Glutamatergic neuron (in vitro differentiated cells): ENCODE data around the gene TMPRSS11F. TPM values are rescaled to one million over a fixed set of nuclear protein-coding genes. Genes with fewer than 3 reads are reported as not detected.

ENCODE experiments used
- DNase-seq: peaks from one replicate; pipeline ENCODE4 v3.0.0; 2022
- H3K27ac Mint-ChIP-seq: one replicate; pipeline ENCODE4 v1.8.0; 2020; ENCODE audit warnings: mild to moderate bottlenecking, mixed read lengths, inconsistent platforms; ENCODE audit not compliant: unreplicated experiment
- H3K27me3 Mint-ChIP-seq: one replicate; pipeline ENCODE4 v1.8.0; 2020; ENCODE audit warnings: mild to moderate bottlenecking, moderate library complexity, mixed read lengths, inconsistent platforms; ENCODE audit not compliant: unreplicated experiment
- H3K36me3 Mint-ChIP-seq: one replicate; pipeline ENCODE4 v1.8.0; 2020; ENCODE audit warnings: mild to moderate bottlenecking, mixed read lengths, inconsistent platforms; ENCODE audit not compliant: unreplicated experiment
- H3K4me1 Mint-ChIP-seq: one replicate; pipeline ENCODE4 v1.8.0; 2020; ENCODE audit warnings: mild to moderate bottlenecking, low read depth, mixed read lengths, inconsistent platforms; ENCODE audit not compliant: unreplicated experiment
- H3K4me3 Mint-ChIP-seq: one replicate; pipeline ENCODE4 v1.8.0; 2020; ENCODE audit warnings: mild to moderate bottlenecking, mixed read lengths, inconsistent platforms; ENCODE audit not compliant: unreplicated experiment
- H3K9me3 Mint-ChIP-seq: one replicate; pipeline ENCODE4 v1.8.0; 2020; ENCODE audit warnings: mild to moderate bottlenecking, moderate library complexity, mixed read lengths, inconsistent platforms; ENCODE audit not compliant: unreplicated experiment
- CTCF ChIP-seq: fragments of 200-600 bp; sonication (generic); IDR thresholded peaks from one replicate; pipeline ENCODE4 v1.5.0; 2021; ENCODE audit not compliant: partially characterized antibody, unreplicated experiment
- total RNA-seq: library from RNA; stranded (reverse); fragmentation: NEBNext Ultra II Directional; extraction: Animal tissue kit (Norgen Biotek cat#: 25700); gene quantifications from one replicate; pipeline ENCODE4 v1.2.1, GENCODE V29; 2021; ENCODE audit not compliant: unreplicated experiment

TMPRSS11F gene
- total RNA-seq, 1 donor from 2014 or later = not detected

GRCh38 chr4:68074397-68074796 lies 55.3 kb downstream of the TMPRSS11F start:
- TF ChIP-seq CTCF = no peak
- DNase-seq = no peak
- Mint-ChIP-seq H3K27ac (no peak overlapping the region), H3K9me3 (no peaks in the 10 kb centered on the region), H3K36me3 (no peaks in the 10 kb centered on the region), H3K4me1 (no peaks in the 10 kb centered on the region), H3K4me3 (no peak overlapping the region), H3K27me3 (no peaks in the 10 kb centered on the region)

- no peak for DNase-seq
- Mint-ChIP-seq H3K4me3 (no peak overlapping the region), H3K9me3 (no peaks in the 10 kb centered on the region), H3K27ac (no peak overlapping the region), H3K4me1 (no peaks in the 10 kb centered on the region), H3K36me3 (no peaks in the 10 kb centered on the region), H3K27me3 (no peaks in the 10 kb centered on the region)
- no peak for TF ChIP-seq CTCF
Measured at GRCh38 chr4:68070302-68070701, 59.4 kb downstream of the TMPRSS11F start.

GRCh38 chr4:68062501-68062900 lies 67.2 kb downstream of the TMPRSS11F start:
- no peaks in the 10 kb centered on the region for H3K27me3 Mint-ChIP-seq
- H3K36me3 Mint-ChIP-seq = no peaks in the 10 kb centered on the region
- no peak overlapping the region for H3K27ac Mint-ChIP-seq
- no peak for DNase-seq
- no peak for TF ChIP-seq CTCF
- no peaks in the 10 kb centered on the region for H3K4me1 Mint-ChIP-seq
- no peak overlapping the region for H3K4me3 Mint-ChIP-seq
- no peaks in the 10 kb centered on the region for H3K9me3 Mint-ChIP-seq

- no peaks in the 10 kb centered on the region for H3K36me3 Mint-ChIP-seq
- H3K4me3 Mint-ChIP-seq = no peak overlapping the region
- no peak for DNase-seq
- no peaks in the 10 kb centered on the region for H3K4me1 Mint-ChIP-seq
- H3K9me3 Mint-ChIP-seq = no peaks in the 10 kb centered on the region
- no peak overlapping the region for H3K27ac Mint-ChIP-seq
- no peak for TF ChIP-seq CTCF
- H3K27me3 Mint-ChIP-seq = no peaks in the 10 kb centered on the region
Measured at GRCh38 chr4:68038272-68038671, 91.4 kb downstream of the TMPRSS11F start.

- DNase-seq = no peak
- Mint-ChIP-seq H3K27me3 (no peaks in the 10 kb centered on the region), H3K4me3 (no peak overlapping the region), H3K27ac (no peak overlapping the region), H3K9me3 (no peaks in the 10 kb centered on the region), H3K36me3 (no peaks in the 10 kb centered on the region), H3K4me1 (peaks cover 2% of the 10 kb centered on the region)
- no peak for TF ChIP-seq CTCF
Measured at GRCh38 chr4:68021185-68021584, 108.5 kb downstream of the TMPRSS11F start.
